K562 (cell line): ENCODE data around the gene SYNE2. TPM values are rescaled to one million over a fixed set of nuclear protein-coding genes. Genes with fewer than 3 reads are reported as not detected.

ENCODE experiments used
- ATAC-seq: fragments of 200-7000 bp; cut with Tn5 transposase; 3 replicates; pipeline ENCODE4 v1.9.1; 2020; ENCODE audit warnings: moderate library complexity
- BruUV-seq: library from RNA; stranded (reverse); fragments of 400-500 nt; replicated peaks from 2 replicates; lab custom pipeline; 2021; lab: Mats Ljungman, UMichigan
- CTCF ChIA-PET: fragments of 300-600 bp; formaldehyde crosslinking; extraction: SDS; loops from one replicate; lab custom pipeline; 2021; ENCODE audit warnings: low intra/inter-chr PET ratio; lab: Yijun Ruan, JAX
- POLR2A ChIA-PET: fragments of 300-600, 350-650 bp; sonication (Branson Sonifier 250); formaldehyde crosslinking; extraction: SDS; loops from one replicate; lab custom pipeline; 2021; ENCODE audit warnings: antibody characterized with exemption, inconsistent platforms; lab: Yijun Ruan, JAX
- DNase-seq, 4 experiments: peaks; one replicate each; pipeline versions ENCODE4 v3.0.0 to v3.0.0-alpha.2; 2011 to 2018; ENCODE audit warnings: low spot score in 3 of 4, mixed read lengths in 3 of 4; ENCODE audit errors: extremely low read depth in 1 of 4
- FAIRE-seq: peaks from 2 replicates; lab custom pipeline; 2011; peaks lifted over from hg19 to GRCh38; lab: Jason Lieb, UNC
- H2AFZ ChIP-seq: 2 replicates; pipeline ENCODE4 v1.6.0; 2011; ENCODE audit warnings: low read depth, low read length, control low read depth, inconsistent platforms
- H3K27ac ChIP-seq: fragments of 200-600 bp; 3 replicates; pipeline ENCODE4 v1.8.0; 2011; ENCODE audit warnings: low read depth, mild to moderate bottlenecking, control low read depth, inconsistent platforms, low read length, moderate library complexity, mixed read lengths; ENCODE audit errors: extremely low read depth
- H3K27me3 ChIP-seq, 2 experiments: fragments of 300-600 bp in 1 of 2; 2 replicates in 1 of 2; 3 replicates in 1 of 2; pipeline versions ENCODE4 v1.6.0 to v1.8.0; 2011; ENCODE audit warnings: inconsistent platforms in 2 of 2, low read length in 2 of 2, mild to moderate bottlenecking in 1 of 2, mixed read lengths in 1 of 2, moderate library complexity in 1 of 2; ENCODE audit not compliant: control insufficient read depth in 2 of 2, insufficient read depth in 2 of 2
- H3K36me3 ChIP-seq: fragments of 300-600 bp; 3 replicates; pipeline ENCODE4 v1.8.0; 2011; ENCODE audit warnings: mild to moderate bottlenecking, low read length, inconsistent platforms; ENCODE audit not compliant: control insufficient read depth, insufficient read depth
- H3K4me1 ChIP-seq, 2 experiments: fragments of 200-600 bp in 1 of 2; replicated peaks in 1 of 2; 2 replicates in 1 of 2; 3 replicates in 1 of 2; pipeline versions ENCODE4 v1.5.1 to v1.8.0; 2011; ENCODE audit warnings: inconsistent platforms in 2 of 2, low read length in 2 of 2, mild to moderate bottlenecking in 1 of 2, mixed read lengths in 1 of 2, moderate library complexity in 1 of 2; ENCODE audit not compliant: control insufficient read depth in 2 of 2, insufficient read depth in 2 of 2
- H3K4me2 ChIP-seq: 2 replicates; pipeline ENCODE4 v1.6.1; 2011; ENCODE audit warnings: low read length, control low read depth, inconsistent platforms, mixed read lengths; ENCODE audit not compliant: insufficient read depth
- H3K4me3 ChIP-seq: fragments of 200-600 bp; sonication (generic), shearing (Covaris generic); 2 replicates; pipeline ENCODE4 v1.5.1; 2016; ENCODE audit warnings: control low read depth, inconsistent platforms
- H3K79me2 ChIP-seq: fragments of 200-600 bp; 3 replicates; pipeline ENCODE4 v1.8.0; 2011; ENCODE audit warnings: low read length, inconsistent platforms; ENCODE audit not compliant: control insufficient read depth, insufficient read depth
- H3K9ac ChIP-seq, 2 experiments: 2 replicates each; pipeline versions ENCODE4 v1.6.0 to v1.6.1; 2011; ENCODE audit warnings: low read depth in 2 of 2, low read length in 2 of 2, control low read depth in 1 of 2, inconsistent platforms in 1 of 2, mild to moderate bottlenecking in 1 of 2, mixed read lengths in 1 of 2; ENCODE audit not compliant: insufficient read depth in 1 of 2
- H3K9me1 ChIP-seq: one replicate; pipeline ENCODE4 v1.6.0; 2011; ENCODE audit warnings: inconsistent platforms, mild to moderate bottlenecking, low read length, moderate library complexity; ENCODE audit not compliant: control insufficient read depth, insufficient read depth
- H3K9me3 ChIP-seq: replicated peaks from 2 replicates; pipeline ENCODE4 v1.5.1; 2011; ENCODE audit warnings: low read depth, low read length, inconsistent platforms; ENCODE audit not compliant: control insufficient read depth, insufficient read depth
- H4K20me1 ChIP-seq: replicated peaks from 2 replicates; pipeline ENCODE4 v1.6.1; 2011; ENCODE audit warnings: low read length, inconsistent platforms, mixed read lengths; ENCODE audit not compliant: control insufficient read depth, insufficient read depth
- BDP1 ChIP-seq: IDR thresholded peaks from 3 replicates; pipeline ENCODE4 v1.6.1; 2011; ENCODE audit not compliant: insufficient read length, insufficient read depth
- BRD9 ChIP-seq: fragments of 450-650 bp; IDR thresholded peaks from 2 replicates; pipeline ENCODE4 v1.6.1; 2018; ENCODE audit warnings: low read depth; ENCODE audit not compliant: partially characterized antibody
- CEBPG ChIP-seq, 3 experiments: fragments of 200-800 bp in 1 of 3; sonication (Bioruptor generic) in 1 of 3; sonication (generic) in 1 of 3; formaldehyde crosslinking in 1 of 3; IDR thresholded peaks in 2 of 3; conservative IDR thresholded peaks in 1 of 3; 2 replicates each; pipeline versions ENCODE4 v1.6.1 to v1.8.0; 2016 to 2022; ENCODE audit warnings: missing compliant biosample characterization in 2 of 3, missing genetic modification characterization in 2 of 3, mild to moderate bottlenecking in 1 of 3, missing genetic modification reagents in 1 of 3
- DACH1 ChIP-seq: fragments of 450-650 bp; IDR thresholded peaks from 2 replicates; pipeline ENCODE4 v1.6.1; 2018; ENCODE audit not compliant: partially characterized antibody
- HOMEZ ChIP-seq: fragments of 250-450 bp; sonication (Bioruptor Pico); IDR thresholded peaks from 2 replicates; pipeline ENCODE4 v1.4.0; 2020; ENCODE audit warnings: mild to moderate bottlenecking, moderate library complexity
- PHF20 ChIP-seq: fragments of 450-650 bp; IDR thresholded peaks from 2 replicates; pipeline ENCODE4 v1.6.1; 2018; ENCODE audit not compliant: partially characterized antibody
- RAD51 ChIP-seq: fragments of 450-650 bp; IDR thresholded peaks from 2 replicates; pipeline ENCODE4 v1.7.1; 2016; ENCODE audit warnings: low read depth, mild to moderate bottlenecking, borderline replicate concordance
- SIN3B ChIP-seq: fragments of 450-650 bp; IDR thresholded peaks from 2 replicates; pipeline ENCODE4 v1.6.1; 2017; ENCODE audit warnings: low read depth, mild to moderate bottlenecking, moderate library complexity
- WHSC1 ChIP-seq: IDR thresholded peaks from one replicate; pipeline ENCODE4 v1.6.1; 2012; ENCODE audit warnings: low read length, control low read depth, inconsistent platforms
- YBX1 ChIP-seq: fragments of 450-650 bp; IDR thresholded peaks from 2 replicates; pipeline ENCODE4 v1.7.1; 2016; ENCODE audit warnings: mild to moderate bottlenecking
- ZNF197 ChIP-seq: fragments of 200-800 bp; sonication (Bioruptor generic); IDR thresholded peaks from 2 replicates; pipeline ENCODE4 v1.6.1; 2016; ENCODE audit warnings: low read depth, missing genetic modification characterization, missing compliant biosample characterization
- ZNF518B ChIP-seq: fragments of 250-450 bp; sonication (Bioruptor Pico); IDR thresholded peaks from 2 replicates; pipeline ENCODE4 v1.5.0; 2021; ENCODE audit warnings: mild to moderate bottlenecking, moderate library complexity
- ZNF75A ChIP-seq: fragments of 450-650 bp; formaldehyde crosslinking; IDR thresholded peaks from 2 replicates; pipeline ENCODE4 v1.4.0; 2020; ENCODE audit warnings: mild to moderate bottlenecking
- WGBS: fragments of 100-300 bp; shearing (Covaris generic); methylation state at CpG from one replicate; pipeline ENCODE4 v1.1.6; 2016; ENCODE audit warnings: low coverage, mixed read lengths; ENCODE audit not compliant: insufficient coverage; ENCODE audit errors: missing lambda C conversion rate; 5-methylcytosine and 5-hydroxymethylcytosine counted together
- in situ Hi-C: fragments of 300-500 bp; cut with MboI; formaldehyde crosslinking; loops from 4 replicates; pipeline ENCODE4 v1.15.0; 2018; ENCODE audit warnings: inconsistent platforms, mixed read lengths
- intact Hi-C: fragments of 100-400 bp; cut with micrococcal nuclease; formaldehyde crosslinking; loops from 2 replicates; pipeline ENCODE4 v1.14.2; 2022
- polyA plus RNA-seq, 8 experiments: library from polyadenylated mRNA; depleted of rRNA in 4 of 8; stranded (reverse) in 5 of 8; unstranded in 3 of 8; fragments of >200 nt; fragmentation: Nextera tagmentation in 2 of 8; fragmentation: Illumina TruSeq in 1 of 8; extraction: Ambion mirVana in 2 of 8; extraction: Trizol in 1 of 8; gene quantifications; 2 replicates each; pipeline versions ENCODE4 v1.2.1 to v1.2.3, GENCODE V29; 2011 to 2014; ENCODE audit warnings: inconsistent platforms in 1 of 8, missing spikeins in 1 of 8
- total RNA-seq, 7 experiments: library from RNA; depleted of rRNA in 6 of 7; stranded (reverse); fragments of >200 nt in 6 of 7; fragmentation: Illumina TruSeq in 2 of 7; extraction: Trizol in 2 of 7; gene quantifications; 2 replicates each; pipeline versions ENCODE4 v1.2.1 to v1.2.3, GENCODE V29; 2011 to 2021; ENCODE audit warnings: low replicate concordance in 1 of 7
- TF ChIP-seq, protein P1 (sequence below), 2 experiments: IDR thresholded peaks in 1 of 2; conservative IDR thresholded peaks in 1 of 2; 2 replicates each; pipeline ENCODE4 v1.6.1; 2016; ENCODE audit warnings: low read depth in 2 of 2, mild to moderate bottlenecking in 1 of 2, missing compliant biosample characterization in 1 of 2, missing genetic modification characterization in 1 of 2, moderate library complexity in 1 of 2

The SYNE2 gene
- total and polyA plus RNA-seq, 9 of the 15 experiments (the other 6 are each of a cell fraction or from before 2014, with no cell fraction given), result 0.06 to 0.53 (median 0.11) TPM

GRCh38 chr14:63949696-63950095, 96.9 kb downstream of the SYNE2 start:
- no peak for DNase-seq
- BruUV-seq, result no TSS peak
- no peaks in the 10 kb centered on the region for H3K79me2 ChIP-seq
- H3K36me3 ChIP-seq, result no peaks in the 10 kb centered on the region
- no peaks in the 10 kb centered on the region for H3K9me3 ChIP-seq
- H3K4me3 ChIP-seq, result no peak overlapping the region
- no peaks in the 10 kb centered on the region for H3K4me1 ChIP-seq
- POLR2A ChIA-PET, result no interaction called here
- H3K27me3 ChIP-seq, result no peaks in the 10 kb centered on the region; a peak in 1 of 5 replicates
- H3K9ac ChIP-seq, result no peak overlapping the region
- 0% methylated on average over 3 of the region's 3 CpGs for WGBS
- no peak for ATAC-seq
- TF ChIP-seq BRD9 (no peak), BDP1 (no peak), YBX1 (no peak), ZNF518B (no peak), WHSC1 (no peak), SIN3B (no peak), DACH1 (no peak), HOMEZ (CRISPR knock-in tag) (no peak), PHF20 (no peak), ZNF75A (CRISPR knock-in tag) (no peak), CEBPG (CRISPR knock-in tag; IDR thresholded peaks at IDR 0.05) (no peak), CEBPG (tag; conservative IDR thresholded peaks at IDR 0.05 in 1 of 2, IDR thresholded peaks at IDR 0.05 in 1 of 2) (no peak), ZNF197 (CRISPR knock-in tag) (no peak), RAD51 (no peak)
- TF ChIP-seq, protein P1, sequence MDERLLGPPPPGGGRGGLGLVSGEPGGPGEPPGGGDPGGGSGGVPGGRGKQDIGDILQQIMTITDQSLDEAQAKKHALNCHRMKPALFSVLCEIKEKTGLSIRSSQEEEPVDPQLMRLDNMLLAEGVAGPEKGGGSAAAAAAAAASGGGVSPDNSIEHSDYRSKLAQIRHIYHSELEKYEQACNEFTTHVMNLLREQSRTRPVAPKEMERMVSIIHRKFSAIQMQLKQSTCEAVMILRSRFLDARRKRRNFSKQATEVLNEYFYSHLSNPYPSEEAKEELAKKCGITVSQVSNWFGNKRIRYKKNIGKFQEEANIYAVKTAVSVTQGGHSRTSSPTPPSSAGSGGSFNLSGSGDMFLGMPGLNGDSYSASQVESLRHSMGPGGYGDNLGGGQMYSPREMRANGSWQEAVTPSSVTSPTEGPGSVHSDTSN (CRISPR knock-in tag; IDR thresholded peaks at IDR 0.05; ENCODE audit: low read depth), result no peak
- TF ChIP-seq, protein P1 (tag; conservative IDR thresholded peaks at IDR 0.05; ENCODE audit: low read depth), result no peak
- no peak overlapping the region for H3K4me2 ChIP-seq
- no peak overlapping the region for H2AFZ ChIP-seq
- FAIRE-seq, result no peak
- no peak overlapping the region for H3K27ac ChIP-seq
- no peaks in the 10 kb centered on the region for H3K9me1 ChIP-seq
- intact Hi-C loops (no loop called here), in situ Hi-C loops (no loop called here)
- no peaks in the 10 kb centered on the region for H4K20me1 ChIP-seq
- CTCF ChIA-PET, result no interaction called here
